Esophagus muscularis mucosa (tissue), 4 donors: ENCODE results near the gene RPL22.

Source experiments
- EP300 ChIP-seq: sonication (generic); formaldehyde crosslinking; IDR thresholded peaks from one replicate; pipeline ENCODE4 v1.6.1; 2017; ENCODE audit warnings: antibody characterized with exemption
- POLR2A ChIP-seq: fragments of 450-650 bp; IDR thresholded peaks from one replicate; pipeline ENCODE4 v1.6.1; 2017; ENCODE audit warnings: antibody characterized with exemption, moderate library complexity, mild to moderate bottlenecking, low read depth
- POLR2AphosphoS5 ChIP-seq, 2 donors: sonication (generic); formaldehyde crosslinking; IDR thresholded peaks; one replicate each; pipeline ENCODE4 v1.6.1; 2017; ENCODE audit warnings: antibody characterized with exemption in 2 of 2
- TF ChIP-seq, protein P1 (sequence below), 3 experiments: fragments of 200-600 bp in 2 of 3; fragments of 450-650 bp in 1 of 3; sonication (generic) in 2 of 3; IDR thresholded peaks; one replicate each; pipeline ENCODE4 v1.5.1; 2017 to 2019; ENCODE audit warnings: antibody characterized with exemption in 3 of 3, mild to moderate bottlenecking in 2 of 3, moderate library complexity in 1 of 3

DNA sequence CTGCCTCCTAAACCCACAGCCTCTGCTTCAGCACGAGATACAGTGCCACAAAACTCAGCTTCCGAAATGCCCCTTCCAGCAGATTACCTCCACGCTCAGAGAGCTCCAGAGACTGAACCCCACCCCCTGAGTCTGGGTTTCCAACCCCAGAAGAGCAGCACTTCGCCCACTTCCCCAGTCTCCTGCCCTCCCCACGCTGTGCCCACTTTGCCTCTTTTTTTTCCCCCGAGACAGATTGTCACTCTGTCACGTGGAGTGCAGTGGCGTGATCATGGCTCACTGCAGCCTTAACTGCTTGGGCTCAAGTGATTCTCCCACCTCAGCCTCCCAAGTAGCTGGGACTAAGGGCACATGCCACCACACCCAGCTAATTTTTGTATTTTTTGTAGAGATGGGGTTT lies 26.3 kb upstream of the RPL22 start:
- TF ChIP-seq, protein P1, sequence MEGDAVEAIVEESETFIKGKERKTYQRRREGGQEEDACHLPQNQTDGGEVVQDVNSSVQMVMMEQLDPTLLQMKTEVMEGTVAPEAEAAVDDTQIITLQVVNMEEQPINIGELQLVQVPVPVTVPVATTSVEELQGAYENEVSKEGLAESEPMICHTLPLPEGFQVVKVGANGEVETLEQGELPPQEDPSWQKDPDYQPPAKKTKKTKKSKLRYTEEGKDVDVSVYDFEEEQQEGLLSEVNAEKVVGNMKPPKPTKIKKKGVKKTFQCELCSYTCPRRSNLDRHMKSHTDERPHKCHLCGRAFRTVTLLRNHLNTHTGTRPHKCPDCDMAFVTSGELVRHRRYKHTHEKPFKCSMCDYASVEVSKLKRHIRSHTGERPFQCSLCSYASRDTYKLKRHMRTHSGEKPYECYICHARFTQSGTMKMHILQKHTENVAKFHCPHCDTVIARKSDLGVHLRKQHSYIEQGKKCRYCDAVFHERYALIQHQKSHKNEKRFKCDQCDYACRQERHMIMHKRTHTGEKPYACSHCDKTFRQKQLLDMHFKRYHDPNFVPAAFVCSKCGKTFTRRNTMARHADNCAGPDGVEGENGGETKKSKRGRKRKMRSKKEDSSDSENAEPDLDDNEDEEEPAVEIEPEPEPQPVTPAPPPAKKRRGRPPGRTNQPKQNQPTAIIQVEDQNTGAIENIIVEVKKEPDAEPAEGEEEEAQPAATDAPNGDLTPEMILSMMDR (IDR thresholded peaks at IDR 0.05): no peak
- TF ChIP-seq POLR2A: no peak
- TF ChIP-seq POLR2AphosphoS5 (IDR thresholded peaks at IDR 0.05): no peak
- no peak for TF ChIP-seq EP300
